ENCODE measurements around the gene TMEM232. TPM values are rescaled to one million over a fixed set of nuclear protein-coding genes. Genes with fewer than 3 reads are reported as not detected.

Gene TMEM232
- total RNA-seq, 1 experiment from 2014 or later, result 1.6 TPM

- H3K79me1 ChIP-seq (ENCODE audit: insufficient read depth, low read depth, low read length, poor library complexity, severe bottlenecking), result no peaks in the 10 kb centered on the region
- no peak overlapping the region for H3K27ac Mint-ChIP-seq
- no peak overlapping the region for H3T11ph ChIP-seq (ENCODE audit: low read length)
- no peaks in the 10 kb centered on the region for H3K27me3 ChIP-seq (ENCODE audit: insufficient read depth, low read length)
- no peak overlapping the region for H3K14ac ChIP-seq (ENCODE audit: insufficient read depth, low read length)
- H3K18ac ChIP-seq (ENCODE audit: insufficient read length, low read depth, low read length), result no peak overlapping the region
- peaks cover 2 to 4% of the 10 kb centered on the region in 2 experiments; a peak in 3 of 5 replicates for H3K9me3 Mint-ChIP-seq
- no peak overlapping the region for H4K91ac ChIP-seq (ENCODE audit: insufficient read length, low read depth, low read length)
- H3K56ac ChIP-seq (ENCODE audit: insufficient read length, low read depth, low read length), result no peak overlapping the region
- H3K23ac ChIP-seq (ENCODE audit: insufficient read length, low read depth, low read length), result no peak overlapping the region
- H3K9ac ChIP-seq (ENCODE audit: extremely low read depth, insufficient read length, low read length), result no peak overlapping the region
- H2AFZ ChIP-seq (ENCODE audit: low read length), result no peak overlapping the region
- no peak overlapping the region for H2BK120ac ChIP-seq (ENCODE audit: low read depth, low read length, poor library complexity, severe bottlenecking)
- no peaks in the 10 kb centered on the region for H3K79me2 ChIP-seq (ENCODE audit: insufficient read depth, low read length)
- H3K4ac ChIP-seq (ENCODE audit: low read depth, low read length), result no peak overlapping the region
- H3K4me1 Mint-ChIP-seq, result peaks cover 9 to 12% of the 10 kb centered on the region in 2 experiments
- no peak for DNase-seq
- H4K20me1 ChIP-seq (ENCODE audit: control insufficient read depth, insufficient read depth, insufficient read length), result no peaks in the 10 kb centered on the region
- no peak overlapping the region for H2BK20ac ChIP-seq (ENCODE audit: low read depth, low read length, poor library complexity, severe bottlenecking)
- no peak overlapping the region for H2BK15ac ChIP-seq (ENCODE audit: low read depth, low read length)
- H2BK12ac ChIP-seq (ENCODE audit: insufficient read length, low read depth, low read length), result no peak overlapping the region
- 0 out of 2 replicates have a peak, but pooled peaks cover 2% of the 10 kb centered on the region for H3K4me1 ChIP-seq (ENCODE audit: insufficient read depth, low read length)
- no peak overlapping the region for H3K4me2 ChIP-seq (ENCODE audit: insufficient read depth, insufficient read length, low read length)
- WGBS (ENCODE audit: extremely low coverage, insufficient read length, low lambda C conversion rate), result no CpG with 5 or more reads among the region's 1 CpG
- H3K9me3 ChIP-seq (ENCODE audit: control insufficient read depth, low read depth, low read length), result no peaks in the 10 kb centered on the region
- TF ChIP-seq CTCF (conservative IDR thresholded peaks at IDR 0.05), result no peak
- H3K36me3 Mint-ChIP-seq (ENCODE audit: insufficient read depth in 1 of 3, low read depth in 3 of 3), result peaks cover 0 to 4% (median 3%) of the 10 kb centered on the region in 3 experiments; a peak in 3 of 7 replicates
- H2BK5ac ChIP-seq (ENCODE audit: insufficient read length, low read length), result no peak overlapping the region
- no peak overlapping the region for H4K8ac ChIP-seq (replicated peaks; ENCODE audit: insufficient read length, low read depth, low read length)
- no peak overlapping the region for H3K4me3 Mint-ChIP-seq
- no peak overlapping the region for H4K5ac ChIP-seq (ENCODE audit: insufficient read length, low read depth, low read length)
- peaks cover 26% of the 10 kb centered on the region for H3K27me3 Mint-ChIP-seq (ENCODE audit: low read depth)
- peaks cover 9% of the 10 kb centered on the region for H3K23me2 ChIP-seq (ENCODE audit: insufficient read length, low read depth, low read length, poor library complexity, severe bottlenecking)
- H3K27ac ChIP-seq (ENCODE audit: insufficient read length, low read depth, low read length), result no peak overlapping the region
- H2AK5ac ChIP-seq (ENCODE audit: insufficient read length, low read length), result no peak overlapping the region
These were observed 9.1 kb upstream of the TMEM232 start for GRCh38 chr5:110735556-110735955.

Measured in H9 (cell line).